Measurements from ENCODE around the gene NMUR1. TPM values are rescaled to one million over a fixed set of nuclear protein-coding genes. Genes with fewer than 3 reads are reported as not detected.

Gene NMUR1
- total RNA-seq, 4 donors from 2014 or later, result 0.51 to 10.2 (median 2.5) TPM

- no peak for TF ChIP-seq CTCF (IDR thresholded peaks at IDR 0.05; ENCODE audit: low read depth)
These were observed 8.8 kb downstream of the NMUR1 start for GRCh38 chr2:231521443-231521842.

GRCh38 chr2:231519975-231520555 lies 10.2 kb downstream of the NMUR1 start:
- no peak for TF ChIP-seq CTCF (IDR thresholded peaks at IDR 0.05; ENCODE audit: low read depth)

- TF ChIP-seq CTCF (IDR thresholded peaks at IDR 0.05; ENCODE audit: low read depth), result no peak
These were observed 11.5 kb downstream of the NMUR1 start for GRCh38 chr2:231518771-231519170.

- no peak for TF ChIP-seq CTCF (IDR thresholded peaks at IDR 0.05; ENCODE audit: low read depth)
These were observed 14.6 kb downstream of the NMUR1 start for GRCh38 chr2:231515603-231516002.

- TF ChIP-seq CTCF (IDR thresholded peaks at IDR 0.05; ENCODE audit: low read depth), result no peak
These were observed 15.3 kb downstream of the NMUR1 start for GRCh38 chr2:231514951-231515297.

- no peak for TF ChIP-seq CTCF (IDR thresholded peaks at IDR 0.05; ENCODE audit: low read depth)
These were observed 15.9 kb downstream of the NMUR1 start for GRCh38 chr2:231514225-231514950.

- TF ChIP-seq CTCF (IDR thresholded peaks at IDR 0.05; ENCODE audit: low read depth), result no peak
These were observed 16.5 kb downstream of the NMUR1 start for GRCh38 chr2:231513746-231514224.

All from subcutaneous adipose tissue (tissue), 4 donors.